Activated CD8-positive, alpha-beta memory T cell treated with anti-CD3 and anti-CD28 coated beads for 4 hours (primary cell): ENCODE results near the gene NLGN1.

ENCODE experiments used
- DNase-seq, 2 donors: peaks; one replicate each; pipeline ENCODE4 v3.0.0-alpha.2; 2020; ENCODE audit warnings: low read depth in 2 of 2

The NLGN1 gene

DNA sequence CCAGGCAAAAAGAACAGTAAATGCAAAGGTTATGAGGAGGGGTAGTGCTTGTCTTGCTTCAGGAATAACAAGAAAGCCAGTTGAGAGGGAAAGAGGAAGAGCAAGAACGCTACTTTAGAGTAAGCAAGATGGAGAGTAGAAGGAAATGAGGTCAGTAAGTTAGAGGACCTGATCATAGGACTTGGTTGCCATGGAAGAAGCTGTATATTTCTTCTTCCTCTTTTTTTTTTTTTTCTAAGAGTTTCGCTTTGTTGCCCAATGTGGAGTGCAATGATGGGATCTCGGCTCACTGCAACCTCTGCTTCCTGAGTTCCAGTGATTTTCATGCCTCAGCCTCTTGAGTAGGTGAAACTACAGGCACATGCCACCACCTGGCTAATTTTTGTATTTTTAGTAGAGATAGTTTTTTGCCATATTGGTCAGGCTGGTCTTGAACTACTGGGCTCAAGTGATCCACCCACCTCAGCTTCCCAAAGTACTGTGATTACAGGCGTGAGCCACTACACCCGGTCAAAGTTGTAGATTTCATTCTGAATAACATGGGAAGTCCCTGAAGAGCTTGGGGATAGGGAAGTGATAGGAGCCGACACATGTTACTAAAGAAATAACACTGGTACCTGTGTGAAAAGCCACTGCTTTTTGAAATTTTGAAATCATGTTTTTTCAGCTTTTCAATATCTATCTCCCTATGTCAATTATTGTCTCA lies 933.7 kb downstream of the NLGN1 start:
- no peak for DNase-seq

DNA sequence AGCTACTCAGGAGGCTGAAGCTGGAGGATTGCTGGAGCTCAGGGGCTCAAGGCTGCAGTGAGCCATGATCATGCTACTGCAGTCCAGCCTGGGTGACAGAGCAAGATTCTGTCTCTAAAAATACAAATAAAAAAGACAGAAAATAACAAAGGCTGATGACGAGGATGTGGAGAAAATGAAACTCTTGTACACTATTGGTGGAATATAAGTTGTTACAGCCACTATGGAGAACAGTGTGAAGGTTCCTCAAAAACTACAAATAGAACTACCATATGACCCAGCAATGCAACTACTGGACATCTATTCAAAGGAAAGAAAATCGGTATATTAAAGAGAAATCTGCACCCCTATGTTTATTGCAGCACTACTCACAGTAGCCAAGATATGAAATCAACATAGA lies 934.8 kb downstream of the NLGN1 start:
- DNase-seq, result no peak

DNA sequence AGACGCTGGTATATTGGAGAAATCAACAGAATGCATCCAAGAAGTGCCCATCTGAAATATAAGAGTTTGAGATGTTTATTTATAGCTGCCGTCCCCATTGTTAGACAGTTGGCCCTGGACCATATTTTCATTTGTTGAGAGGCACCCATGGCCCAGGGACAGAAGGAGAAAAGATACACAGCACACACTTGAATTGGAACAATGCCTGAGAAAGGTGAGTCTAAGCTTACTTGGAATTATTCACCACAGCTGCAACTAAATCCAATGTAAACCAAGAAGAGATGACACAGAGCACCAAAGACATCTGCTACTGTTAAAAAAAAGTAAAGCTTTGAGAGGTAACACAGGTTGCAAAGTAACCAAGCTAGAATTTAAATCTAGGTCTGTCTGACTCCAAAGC lies 936.1 kb downstream of the NLGN1 start:
- no peak for DNase-seq

DNA sequence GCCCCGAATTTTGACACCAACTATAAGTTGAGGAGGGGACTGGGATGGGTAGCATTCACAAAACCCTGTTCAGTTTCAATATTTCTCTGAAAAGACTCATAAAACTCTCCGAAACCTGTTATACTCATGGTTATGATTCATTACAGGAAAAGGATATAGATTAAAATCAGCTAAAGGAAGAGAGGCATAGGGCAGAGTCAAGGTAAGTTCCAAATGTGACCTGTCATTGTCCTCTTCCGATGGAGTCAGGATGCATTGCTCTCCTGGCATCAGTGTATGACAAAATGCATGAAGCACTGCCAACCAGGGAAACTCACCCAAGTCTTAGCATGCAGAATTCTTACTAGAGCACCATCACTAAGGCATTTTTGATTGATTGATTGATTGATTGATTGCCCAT lies 936.6 kb downstream of the NLGN1 start:
- no peak for DNase-seq

DNA sequence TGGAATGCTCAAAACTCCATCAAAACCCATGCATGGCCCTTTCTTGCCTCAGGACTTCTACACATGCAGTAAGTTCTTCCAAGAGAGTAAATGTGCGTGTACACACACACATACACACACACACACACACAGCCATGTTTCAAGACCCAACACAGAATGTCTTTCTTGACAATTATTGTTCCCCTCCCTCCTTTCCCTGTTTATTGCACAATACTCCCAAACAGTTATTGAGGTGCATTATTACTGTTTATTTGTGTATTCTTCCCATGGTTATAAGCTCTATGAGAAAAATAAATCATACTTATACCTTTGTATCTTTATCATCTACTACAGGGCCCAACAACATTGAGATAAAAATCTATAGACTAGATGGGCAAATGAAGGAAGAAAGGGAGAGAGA lies 937.8 kb downstream of the NLGN1 start:
- no peak for DNase-seq

DNA sequence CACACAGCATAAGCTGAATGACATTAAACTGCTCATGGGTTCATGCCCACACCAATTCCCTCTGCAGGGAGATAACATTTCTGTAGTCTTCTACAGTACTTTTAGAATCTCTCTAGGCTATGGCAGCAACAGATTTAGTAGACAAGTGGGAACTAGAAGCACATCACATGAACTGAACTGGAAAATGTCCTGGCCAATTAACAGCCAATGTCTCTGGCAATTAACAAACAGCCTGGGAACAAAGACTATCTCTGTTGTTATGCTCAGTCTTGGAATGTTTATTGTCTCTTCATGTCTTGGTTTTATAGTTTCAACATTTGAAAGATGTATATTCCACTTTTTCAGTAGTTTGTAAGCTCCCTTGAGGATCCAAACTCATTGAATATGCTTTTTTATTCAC lies 938.4 kb downstream of the NLGN1 start:
- DNase-seq, result no peak
